Fibroblast of the conjunctiva (primary cell): ENCODE results near the gene ASPG.

Experiments
- DNase-seq: peaks from one replicate; pipeline ENCODE4 v3.0.0-alpha.2; 2010; ENCODE audit warnings: low read depth

The ASPG gene

GRCh38 chr14:104163541-104163940 is 78.0 kb downstream of the ASPG start:
- DNase-seq, result no peak

- DNase-seq, result no peak
Observed at GRCh38 chr14:104164041-104164440, 78.5 kb downstream of the ASPG start.

- DNase-seq, result no peak
Observed at GRCh38 chr14:104164512-104164911, 79.0 kb downstream of the ASPG start.
